K562 (cell line): ENCODE results near the gene SSR4. TPM values are rescaled to one million over a fixed set of nuclear protein-coding genes. Genes with fewer than 3 reads are reported as not detected.

Experiments used
- DNMT1 ChIP-seq: fragments of 450-650 bp; IDR thresholded peaks from 2 replicates; pipeline ENCODE4 v1.6.1; 2016; ENCODE audit warnings: antibody characterized with exemption, mild to moderate bottlenecking
- ETS2 ChIP-seq: IDR thresholded peaks from 2 replicates; pipeline ENCODE4 v1.6.1; 2016; ENCODE audit warnings: borderline replicate concordance, missing genetic modification characterization, mild to moderate bottlenecking, moderate library complexity, missing compliant biosample characterization; ENCODE audit not compliant: poor library complexity, severe bottlenecking
- HDAC8 ChIP-seq: fragments of 450-650 bp; IDR thresholded peaks from 2 replicates; pipeline ENCODE4 v1.6.1; 2016; ENCODE audit warnings: mild to moderate bottlenecking, missing genetic modification characterization, moderate library complexity, missing compliant biosample characterization
- HEY1 ChIP-seq: fragments of 250-450 bp; sonication (Bioruptor Pico); IDR thresholded peaks from 2 replicates; pipeline ENCODE4 v1.5.0; 2020; ENCODE audit warnings: mild to moderate bottlenecking, moderate library complexity, borderline replicate concordance
- HMG20A ChIP-seq: fragments of 450-650 bp; formaldehyde crosslinking; conservative IDR thresholded peaks from 2 replicates; pipeline ENCODE4 v1.4.0; 2020; ENCODE audit warnings: mild to moderate bottlenecking, mixed read lengths
- PHF8 ChIP-seq: fragments of 200-600 bp; sonication (generic); IDR thresholded peaks from 2 replicates; pipeline ENCODE4 v1.6.1; 2012; ENCODE audit warnings: mixed run types, mild to moderate bottlenecking, inconsistent platforms, low read length, moderate library complexity, borderline replicate concordance
- POLR2AphosphoS5 ChIP-seq: IDR thresholded peaks from 2 replicates; pipeline ENCODE4 v1.6.1; 2011; ENCODE audit warnings: mild to moderate bottlenecking, low read depth, low read length, moderate library complexity; ENCODE audit not compliant: control insufficient read depth, insufficient read depth
- SRSF1 ChIP-seq: fragments of 200-400 bp; formaldehyde crosslinking; IDR thresholded peaks from 2 replicates; pipeline ENCODE4 v1.6.1; 2017; ENCODE audit warnings: mild to moderate bottlenecking, low read depth, low read length, moderate library complexity
- polyA plus RNA-seq, 8 experiments: library from polyadenylated mRNA; depleted of rRNA in 4 of 8; stranded (reverse) in 5 of 8; unstranded in 3 of 8; fragments of >200 nt; fragmentation: Nextera tagmentation in 2 of 8; fragmentation: Illumina TruSeq in 1 of 8; extraction: Ambion mirVana in 2 of 8; extraction: Trizol in 1 of 8; gene quantifications; 2 replicates each; pipeline versions ENCODE4 v1.2.1 to v1.2.3, GENCODE V29; 2011 to 2014; ENCODE audit warnings: inconsistent platforms in 1 of 8, missing spikeins in 1 of 8
- total RNA-seq, 7 experiments: library from RNA; depleted of rRNA in 6 of 7; stranded (reverse); fragments of >200 nt in 6 of 7; fragmentation: Illumina TruSeq in 2 of 7; extraction: Trizol in 2 of 7; gene quantifications; 2 replicates each; pipeline versions ENCODE4 v1.2.1 to v1.2.3, GENCODE V29; 2011 to 2021; ENCODE audit warnings: low replicate concordance in 1 of 7
- TF ChIP-seq, protein P1 (sequence below), 2 experiments: fragments of 450-650 bp; formaldehyde crosslinking in 1 of 2; IDR thresholded peaks; 2 replicates each; pipeline versions ENCODE4 v1.4.0 to v1.6.1; 2014 to 2020; ENCODE audit warnings: mild to moderate bottlenecking in 2 of 2, borderline replicate concordance in 1 of 2, low read depth in 1 of 2
- TF ChIP-seq, protein P2 (sequence below): sonication (generic); formaldehyde crosslinking; IDR thresholded peaks from 2 replicates; pipeline ENCODE4 v1.8.0; 2022; ENCODE audit warnings: mild to moderate bottlenecking, missing genetic modification reagents
- TF ChIP-seq, protein P3 (sequence below): fragments of 450-650 bp; IDR thresholded peaks from 2 replicates; pipeline ENCODE4 v1.6.1; 2016

Gene SSR4
- total and polyA plus RNA-seq, 9 of the 15 experiments (the other 6 are each of a cell fraction or from before 2014, with no cell fraction given): 146 to 492 (median 272) TPM

DNA sequence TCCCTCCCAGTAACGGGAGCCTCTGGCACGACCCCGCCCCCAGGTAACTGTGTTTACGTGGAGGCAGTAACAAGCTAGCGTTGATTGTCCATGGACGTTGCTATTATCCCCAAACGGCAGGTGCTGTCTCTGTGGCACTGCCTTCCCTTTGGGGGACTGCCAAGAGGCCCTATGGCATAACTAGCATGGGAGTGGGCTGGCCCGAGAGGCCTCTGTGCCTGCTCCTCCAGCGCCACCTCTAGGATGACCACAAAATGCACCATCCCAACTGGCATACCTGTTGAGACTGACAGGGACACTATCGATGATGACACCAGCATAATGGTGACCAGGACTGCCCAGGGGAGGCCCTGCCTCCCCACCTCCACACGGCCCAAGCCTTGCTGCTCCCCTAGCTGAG, 12.2 kb upstream of the SSR4 start (continued):
- TF ChIP-seq, protein P1, sequence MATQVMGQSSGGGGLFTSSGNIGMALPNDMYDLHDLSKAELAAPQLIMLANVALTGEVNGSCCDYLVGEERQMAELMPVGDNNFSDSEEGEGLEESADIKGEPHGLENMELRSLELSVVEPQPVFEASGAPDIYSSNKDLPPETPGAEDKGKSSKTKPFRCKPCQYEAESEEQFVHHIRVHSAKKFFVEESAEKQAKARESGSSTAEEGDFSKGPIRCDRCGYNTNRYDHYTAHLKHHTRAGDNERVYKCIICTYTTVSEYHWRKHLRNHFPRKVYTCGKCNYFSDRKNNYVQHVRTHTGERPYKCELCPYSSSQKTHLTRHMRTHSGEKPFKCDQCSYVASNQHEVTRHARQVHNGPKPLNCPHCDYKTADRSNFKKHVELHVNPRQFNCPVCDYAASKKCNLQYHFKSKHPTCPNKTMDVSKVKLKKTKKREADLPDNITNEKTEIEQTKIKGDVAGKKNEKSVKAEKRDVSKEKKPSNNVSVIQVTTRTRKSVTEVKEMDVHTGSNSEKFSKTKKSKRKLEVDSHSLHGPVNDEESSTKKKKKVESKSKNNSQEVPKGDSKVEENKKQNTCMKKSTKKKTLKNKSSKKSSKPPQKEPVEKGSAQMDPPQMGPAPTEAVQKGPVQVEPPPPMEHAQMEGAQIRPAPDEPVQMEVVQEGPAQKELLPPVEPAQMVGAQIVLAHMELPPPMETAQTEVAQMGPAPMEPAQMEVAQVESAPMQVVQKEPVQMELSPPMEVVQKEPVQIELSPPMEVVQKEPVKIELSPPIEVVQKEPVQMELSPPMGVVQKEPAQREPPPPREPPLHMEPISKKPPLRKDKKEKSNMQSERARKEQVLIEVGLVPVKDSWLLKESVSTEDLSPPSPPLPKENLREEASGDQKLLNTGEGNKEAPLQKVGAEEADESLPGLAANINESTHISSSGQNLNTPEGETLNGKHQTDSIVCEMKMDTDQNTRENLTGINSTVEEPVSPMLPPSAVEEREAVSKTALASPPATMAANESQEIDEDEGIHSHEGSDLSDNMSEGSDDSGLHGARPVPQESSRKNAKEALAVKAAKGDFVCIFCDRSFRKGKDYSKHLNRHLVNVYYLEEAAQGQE (IDR thresholded peaks at IDR 0.05; ENCODE audit: borderline replicate concordance): peak; percentile 34; the same call in 1 of the 2 replicates
- TF ChIP-seq, protein P1 (CRISPR knock-in tag; IDR thresholded peaks at IDR 0.05; ENCODE audit: low read depth): no peak
- TF ChIP-seq ETS2 (tag) (no peak), HEY1 (CRISPR knock-in tag) (no peak), SRSF1 (no peak), HMG20A (CRISPR knock-in tag) (no peak), PHF8 (no peak), HDAC8 (tag) (no peak), DNMT1 (no peak), POLR2AphosphoS5 (no peak)
- TF ChIP-seq, protein P2, sequence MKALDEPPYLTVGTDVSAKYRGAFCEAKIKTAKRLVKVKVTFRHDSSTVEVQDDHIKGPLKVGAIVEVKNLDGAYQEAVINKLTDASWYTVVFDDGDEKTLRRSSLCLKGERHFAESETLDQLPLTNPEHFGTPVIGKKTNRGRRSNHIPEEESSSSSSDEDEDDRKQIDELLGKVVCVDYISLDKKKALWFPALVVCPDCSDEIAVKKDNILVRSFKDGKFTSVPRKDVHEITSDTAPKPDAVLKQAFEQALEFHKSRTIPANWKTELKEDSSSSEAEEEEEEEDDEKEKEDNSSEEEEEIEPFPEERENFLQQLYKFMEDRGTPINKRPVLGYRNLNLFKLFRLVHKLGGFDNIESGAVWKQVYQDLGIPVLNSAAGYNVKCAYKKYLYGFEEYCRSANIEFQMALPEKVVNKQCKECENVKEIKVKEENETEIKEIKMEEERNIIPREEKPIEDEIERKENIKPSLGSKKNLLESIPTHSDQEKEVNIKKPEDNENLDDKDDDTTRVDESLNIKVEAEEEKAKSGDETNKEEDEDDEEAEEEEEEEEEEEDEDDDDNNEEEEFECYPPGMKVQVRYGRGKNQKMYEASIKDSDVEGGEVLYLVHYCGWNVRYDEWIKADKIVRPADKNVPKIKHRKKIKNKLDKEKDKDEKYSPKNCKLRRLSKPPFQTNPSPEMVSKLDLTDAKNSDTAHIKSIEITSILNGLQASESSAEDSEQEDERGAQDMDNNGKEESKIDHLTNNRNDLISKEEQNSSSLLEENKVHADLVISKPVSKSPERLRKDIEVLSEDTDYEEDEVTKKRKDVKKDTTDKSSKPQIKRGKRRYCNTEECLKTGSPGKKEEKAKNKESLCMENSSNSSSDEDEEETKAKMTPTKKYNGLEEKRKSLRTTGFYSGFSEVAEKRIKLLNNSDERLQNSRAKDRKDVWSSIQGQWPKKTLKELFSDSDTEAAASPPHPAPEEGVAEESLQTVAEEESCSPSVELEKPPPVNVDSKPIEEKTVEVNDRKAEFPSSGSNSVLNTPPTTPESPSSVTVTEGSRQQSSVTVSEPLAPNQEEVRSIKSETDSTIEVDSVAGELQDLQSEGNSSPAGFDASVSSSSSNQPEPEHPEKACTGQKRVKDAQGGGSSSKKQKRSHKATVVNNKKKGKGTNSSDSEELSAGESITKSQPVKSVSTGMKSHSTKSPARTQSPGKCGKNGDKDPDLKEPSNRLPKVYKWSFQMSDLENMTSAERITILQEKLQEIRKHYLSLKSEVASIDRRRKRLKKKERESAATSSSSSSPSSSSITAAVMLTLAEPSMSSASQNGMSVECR (CRISPR knock-in tag): no peak
- TF ChIP-seq, protein P3, sequence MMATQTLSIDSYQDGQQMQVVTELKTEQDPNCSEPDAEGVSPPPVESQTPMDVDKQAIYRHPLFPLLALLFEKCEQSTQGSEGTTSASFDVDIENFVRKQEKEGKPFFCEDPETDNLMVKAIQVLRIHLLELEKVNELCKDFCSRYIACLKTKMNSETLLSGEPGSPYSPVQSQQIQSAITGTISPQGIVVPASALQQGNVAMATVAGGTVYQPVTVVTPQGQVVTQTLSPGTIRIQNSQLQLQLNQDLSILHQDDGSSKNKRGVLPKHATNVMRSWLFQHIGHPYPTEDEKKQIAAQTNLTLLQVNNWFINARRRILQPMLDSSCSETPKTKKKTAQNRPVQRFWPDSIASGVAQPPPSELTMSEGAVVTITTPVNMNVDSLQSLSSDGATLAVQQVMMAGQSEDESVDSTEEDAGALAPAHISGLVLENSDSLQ: peak; percentile 15; the same call in 1 of the 2 replicates
